ENCODE measurements around the gene BLVRB.

Gene BLVRB

GRCh38 chr19:40403262-40403984, 62.1 kb downstream of the BLVRB start:
- DNase-seq (ENCODE audit: low read depth), result peak; percentile 56

DNA sequence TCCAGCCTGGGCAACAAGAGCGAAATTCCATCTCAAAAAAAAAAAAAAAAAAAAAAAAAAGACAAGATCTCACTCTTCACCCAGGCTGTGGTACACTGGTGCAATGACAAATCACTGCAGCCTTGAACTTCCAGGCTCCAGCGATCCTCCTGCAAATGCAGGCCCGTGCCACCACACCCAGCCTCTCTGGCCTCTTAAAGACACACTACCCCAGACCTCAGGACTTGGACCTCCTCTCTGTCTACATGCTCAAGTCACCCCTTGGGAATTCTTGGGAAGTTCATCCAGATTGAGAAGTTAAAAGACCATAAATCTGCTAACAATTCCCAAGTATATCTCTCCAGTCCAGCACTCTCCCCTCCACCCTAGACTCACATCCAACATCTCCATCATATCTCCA, 65.0 kb downstream of the BLVRB start:
- DNase-seq (ENCODE audit: low read depth), result no peak

- DNase-seq (ENCODE audit: low read depth), result peak; percentile 63
Measured at GRCh38 chr19:40398417-40399131, 67.0 kb downstream of the BLVRB start.
